HL-60 (cell line): Measurements from ENCODE around the gene AGTRAP.

Experiments used
- CTCF ChIP-seq: IDR thresholded peaks from one replicate; pipeline ENCODE4 v1.5.1; 2011; ENCODE audit warnings: low read length, control low read depth, inconsistent platforms; ENCODE audit not compliant: insufficient read depth
- REST ChIP-seq: IDR thresholded peaks from 2 replicates; pipeline ENCODE4 v1.6.1; 2012; ENCODE audit warnings: low read depth; ENCODE audit not compliant: insufficient replicate concordance

GRCh38 chr1:11757047-11757446, 21.1 kb downstream of the AGTRAP start:
- TF ChIP-seq CTCF, result no peak
- no peak for TF ChIP-seq REST
